Panc1 (cell line): ENCODE measurements around the gene OTC. TPM values are rescaled to one million over a fixed set of nuclear protein-coding genes. Genes with fewer than 3 reads are reported as not detected.

Experiments
- ATAC-seq: fragments of 200-7000 bp; cut with Tn5 transposase; 2 replicates; pipeline ENCODE4 v1.9.1; 2020; ENCODE audit warnings: mild to moderate bottlenecking, moderate library complexity
- BruUV-seq: library from RNA; stranded (reverse); fragments of 400-500 nt; replicated peaks from 2 replicates; lab custom pipeline; 2021; lab: Mats Ljungman, UMichigan
- CTCF ChIA-PET: fragments of 300-600 bp; sonication (Branson Sonifier 250); formaldehyde crosslinking; loops from one replicate; lab custom pipeline; 2022; ENCODE audit warnings: antibody characterized with exemption; lab: Charles Lee
- POLR2A ChIA-PET: fragments of 300-600 bp; sonication (Branson Sonifier 250); formaldehyde crosslinking; loops from one replicate; lab custom pipeline; 2022; ENCODE audit warnings: antibody characterized with exemption; lab: Charles Lee
- DNase-seq: peaks from one replicate; pipeline ENCODE4 v3.0.0-alpha.2; 2010; ENCODE audit warnings: low read depth, low spot score
- H3K27ac ChIP-seq: 2 replicates; pipeline ENCODE4 v1.5.1; 2011; ENCODE audit warnings: mild to moderate bottlenecking, low read length, inconsistent platforms
- H3K27me3 ChIP-seq: fragments of 200-500 bp; sonication (Bioruptor generic); 2 replicates; pipeline ENCODE4 v1.6.0; 2014; ENCODE audit warnings: low read length, inconsistent platforms; ENCODE audit not compliant: control insufficient read depth, insufficient read depth
- H3K36me3 ChIP-seq: fragments of 200-500 bp; sonication (Bioruptor generic); 2 replicates; pipeline ENCODE4 v1.5.1; 2014; ENCODE audit warnings: inconsistent platforms, mild to moderate bottlenecking, low read length, moderate library complexity; ENCODE audit not compliant: control insufficient read depth, insufficient read depth
- H3K4me1 ChIP-seq: 2 replicates; pipeline ENCODE4 v1.5.1; 2011; ENCODE audit warnings: inconsistent platforms, mild to moderate bottlenecking, low read length, moderate library complexity; ENCODE audit not compliant: control insufficient read depth, insufficient read depth
- H3K4me3 ChIP-seq, 2 experiments: 2 replicates each; pipeline ENCODE4 v1.5.1; 2011 to 2012; ENCODE audit warnings: low read depth in 2 of 2, low read length in 2 of 2, mild to moderate bottlenecking in 2 of 2, inconsistent platforms in 1 of 2, moderate library complexity in 1 of 2
- H3K9me3 ChIP-seq: fragments of 200-500 bp; sonication (Bioruptor generic); 2 replicates; pipeline ENCODE4 v1.5.1; 2014; ENCODE audit warnings: low read depth, mild to moderate bottlenecking, inconsistent platforms, low read length, moderate library complexity; ENCODE audit not compliant: control insufficient read depth, insufficient read depth
- POLR2AphosphoS5 ChIP-seq: IDR thresholded peaks from 2 replicates; pipeline ENCODE4 v1.6.1; 2012; ENCODE audit warnings: mild to moderate bottlenecking, low read depth, low read length, moderate library complexity
- REST ChIP-seq, 2 experiments: IDR thresholded peaks; 2 replicates each; pipeline ENCODE4 v1.6.1; 2011 to 2012; ENCODE audit warnings: low read depth in 2 of 2, control low read depth in 1 of 2, low read length in 1 of 2, mild to moderate bottlenecking in 1 of 2, moderate library complexity in 1 of 2; ENCODE audit not compliant: insufficient read depth in 1 of 2
- SIN3A ChIP-seq: IDR thresholded peaks from 2 replicates; pipeline ENCODE4 v1.6.1; 2012; ENCODE audit warnings: low read depth, mild to moderate bottlenecking, low read length, moderate library complexity, borderline replicate concordance; ENCODE audit not compliant: insufficient read depth
- TCF7L2 ChIP-seq: IDR thresholded peaks from 2 replicates; pipeline ENCODE4 v1.6.1; 2011; ENCODE audit warnings: mild to moderate bottlenecking, low read depth, low read length, inconsistent platforms
- in situ Hi-C: cut with HindIII; loops from 2 replicates; pipeline ENCODE4 v1.10.0; 2016; ENCODE audit warnings: low sequenced_read_pairs, low pct_unique_long_range_greater_than_20kb
- intact Hi-C: fragments of 100-400 bp; cut with micrococcal nuclease; formaldehyde crosslinking; loops from one replicate; pipeline ENCODE4 v1.10.0; 2022; ENCODE audit not compliant: unreplicated experiment
- total RNA-seq: library from RNA; stranded (reverse); gene quantifications from one replicate; pipeline ENCODE4 v1.2.1, GENCODE V29; 2021; ENCODE audit not compliant: unreplicated experiment
- TF ChIP-seq, protein P1 (sequence below): fragments of 450-650 bp; IDR thresholded peaks from 2 replicates; pipeline ENCODE4 v1.5.1; 2017; ENCODE audit warnings: mild to moderate bottlenecking

The OTC gene
- total RNA-seq, 1 experiment from 2014 or later, result not detected

- DNase-seq (no peak), ATAC-seq (no peak)
- H3K36me3 ChIP-seq, result no peaks in the 10 kb centered on the region
- no peak overlapping the region for H3K27ac ChIP-seq
- no peaks in the 10 kb centered on the region for H3K4me1 ChIP-seq
- intact Hi-C loops, result no loop called here
- CTCF ChIA-PET, result no interaction called here
- no peaks in the 10 kb centered on the region for H3K9me3 ChIP-seq
- no TSS peak for BruUV-seq
- no peak overlapping the region for H3K4me3 ChIP-seq
- in situ Hi-C loops, result no loop called here
- TF ChIP-seq POLR2AphosphoS5, result no peak
- no peak for TF ChIP-seq SIN3A
- TF ChIP-seq, protein P1, sequence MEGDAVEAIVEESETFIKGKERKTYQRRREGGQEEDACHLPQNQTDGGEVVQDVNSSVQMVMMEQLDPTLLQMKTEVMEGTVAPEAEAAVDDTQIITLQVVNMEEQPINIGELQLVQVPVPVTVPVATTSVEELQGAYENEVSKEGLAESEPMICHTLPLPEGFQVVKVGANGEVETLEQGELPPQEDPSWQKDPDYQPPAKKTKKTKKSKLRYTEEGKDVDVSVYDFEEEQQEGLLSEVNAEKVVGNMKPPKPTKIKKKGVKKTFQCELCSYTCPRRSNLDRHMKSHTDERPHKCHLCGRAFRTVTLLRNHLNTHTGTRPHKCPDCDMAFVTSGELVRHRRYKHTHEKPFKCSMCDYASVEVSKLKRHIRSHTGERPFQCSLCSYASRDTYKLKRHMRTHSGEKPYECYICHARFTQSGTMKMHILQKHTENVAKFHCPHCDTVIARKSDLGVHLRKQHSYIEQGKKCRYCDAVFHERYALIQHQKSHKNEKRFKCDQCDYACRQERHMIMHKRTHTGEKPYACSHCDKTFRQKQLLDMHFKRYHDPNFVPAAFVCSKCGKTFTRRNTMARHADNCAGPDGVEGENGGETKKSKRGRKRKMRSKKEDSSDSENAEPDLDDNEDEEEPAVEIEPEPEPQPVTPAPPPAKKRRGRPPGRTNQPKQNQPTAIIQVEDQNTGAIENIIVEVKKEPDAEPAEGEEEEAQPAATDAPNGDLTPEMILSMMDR, result no peak
- no peak for TF ChIP-seq REST (IDR thresholded peaks at IDR 0.05; ENCODE audit: insufficient read depth in 1 of 2, low read depth in 2 of 2, low read length in 1 of 2)
- TF ChIP-seq TCF7L2, result no peak
- no peaks in the 10 kb centered on the region for H3K27me3 ChIP-seq
- POLR2A ChIA-PET, result no interaction called here
Measured at GRCh38 chrX:38462257-38462656, 109.9 kb downstream of the OTC start.

DNA sequence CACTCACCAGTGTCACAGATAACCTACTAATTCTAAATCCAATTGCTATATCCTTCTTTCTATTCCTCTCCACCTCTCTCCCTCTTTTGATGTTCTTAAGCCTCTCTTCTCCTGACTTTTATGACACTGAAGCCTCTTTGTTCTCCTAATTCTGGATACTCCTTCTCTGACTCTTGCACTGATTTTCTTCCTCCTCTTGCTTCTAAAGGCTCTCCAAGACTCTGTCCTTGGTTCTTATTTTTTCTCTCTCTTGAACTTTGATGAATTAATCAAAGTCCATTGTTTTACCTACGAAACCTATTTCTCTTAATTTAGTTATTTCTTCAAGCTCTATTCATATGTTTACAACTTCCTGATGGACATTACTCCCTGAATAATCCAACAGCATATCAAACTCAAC, 113.3 kb downstream of the OTC start:
- H3K9me3 ChIP-seq, result no peaks in the 10 kb centered on the region
- CTCF ChIA-PET, result no interaction called here
- H3K36me3 ChIP-seq, result no peaks in the 10 kb centered on the region
- no TSS peak for BruUV-seq
- intact Hi-C loops, result no loop called here
- no peak overlapping the region for H3K27ac ChIP-seq
- H3K27me3 ChIP-seq, result no peaks in the 10 kb centered on the region
- no peaks in the 10 kb centered on the region for H3K4me1 ChIP-seq
- in situ Hi-C loops, result no loop called here
- TF ChIP-seq, protein P1, result no peak
- no peak for TF ChIP-seq POLR2AphosphoS5
- TF ChIP-seq REST (IDR thresholded peaks at IDR 0.05; ENCODE audit: insufficient read depth in 1 of 2, low read depth in 2 of 2, low read length in 1 of 2), result no peak
- no peak for TF ChIP-seq SIN3A
- TF ChIP-seq TCF7L2, result no peak
- DNase-seq (no peak), ATAC-seq (no peak)
- POLR2A ChIA-PET, result no interaction called here
- H3K4me3 ChIP-seq, result no peak overlapping the region
